AG09309 (cell line): ENCODE measurements around the gene ATR.

Source experiments
- DNase-seq: peaks from one replicate; pipeline ENCODE4 v3.0.0-alpha.2; 2010; ENCODE audit warnings: low read depth
- H3K4me3 ChIP-seq: 2 replicates; pipeline ENCODE4 v1.5.1; 2011; ENCODE audit warnings: mild to moderate bottlenecking, low read depth, low read length, moderate library complexity; ENCODE audit not compliant: control insufficient read depth
- CTCF ChIP-seq: IDR thresholded peaks from 2 replicates; pipeline ENCODE4 v1.5.1; 2011; ENCODE audit warnings: mild to moderate bottlenecking, low read depth, low read length, inconsistent platforms; ENCODE audit not compliant: insufficient read depth, control insufficient read depth; ENCODE audit errors: missing control alignments

ATR gene

GRCh38 chr3:142618917-142619461 lies 40.5 kb upstream of the ATR start:
- H3K4me3 ChIP-seq: no peak overlapping the region
- DNase-seq: no peak
- no peak for TF ChIP-seq CTCF

GRCh38 chr3:142615171-142615570 lies 36.6 kb upstream of the ATR start:
- no peak for DNase-seq
- no peak overlapping the region for H3K4me3 ChIP-seq
- no peak for TF ChIP-seq CTCF

GRCh38 chr3:142614059-142614626 lies 35.6 kb upstream of the ATR start:
- no peak for TF ChIP-seq CTCF
- DNase-seq: no peak
- H3K4me3 ChIP-seq: no peak overlapping the region

GRCh38 chr3:142613491-142613890 lies 35.0 kb upstream of the ATR start:
- TF ChIP-seq CTCF: no peak
- no peak overlapping the region for H3K4me3 ChIP-seq
- no peak for DNase-seq

GRCh38 chr3:142611206-142611605 lies 32.7 kb upstream of the ATR start:
- no peak for DNase-seq
- H3K4me3 ChIP-seq: no peak overlapping the region
- TF ChIP-seq CTCF: no peak

GRCh38 chr3:142609136-142609535 lies 30.6 kb upstream of the ATR start:
- H3K4me3 ChIP-seq: no peak overlapping the region
- no peak for DNase-seq
- TF ChIP-seq CTCF: no peak
